Anterior cingulate cortex (tissue), 58 donors: Measurements from ENCODE around the gene ZNF169.
"Not testable (repeated sequence)": the region's sequence is repeated elsewhere in the genome, so short reads cannot be mapped to it uniquely, and the experiment has no call there.

Experiments
- DNase-seq, 58 donors: peaks; one replicate each; lab custom pipeline; 2025; lab: John Stamatoyannopoulos, UW

The ZNF169 gene

GRCh38 chr9:94259077-94259862 lies at the start of gene ZNF169:
Gene ZNF169 (plus strand): TSS chr9:94259298. CDS start chr9:94278813, 19,515 bp downstream.
- peak; percentile 32 to 97 (median 80) for DNase-seq

- no peak for DNase-seq
These were observed 48.2 kb upstream of the ZNF169 start for GRCh38 chr9:94210616-94211603.

GRCh38 chr9:94212091-94212490 lies 47.0 kb upstream of the ZNF169 start:
- DNase-seq = no peak

GRCh38 chr9:94212531-94212930 lies 46.6 kb upstream of the ZNF169 start:
- no peak for DNase-seq

GRCh38 chr9:94213511-94214124 lies 45.5 kb upstream of the ZNF169 start:
- peak in 53 of 58 donors; percentile 1 to 71 (median 38) for DNase-seq

- DNase-seq = no peak
These were observed 36.2 kb upstream of the ZNF169 start for GRCh38 chr9:94222870-94223269.

GRCh38 chr9:94225413-94225812 lies 33.7 kb upstream of the ZNF169 start:
- DNase-seq = not testable (repeated sequence)

GRCh38 chr9:94228616-94229015 lies 30.5 kb upstream of the ZNF169 start:
- no peak for DNase-seq

- no peak for DNase-seq
These were observed 26.7 kb upstream of the ZNF169 start for GRCh38 chr9:94232428-94232827.

GRCh38 chr9:94241098-94241497 lies 18.0 kb upstream of the ZNF169 start:
- not testable (repeated sequence) for DNase-seq

- no peak for DNase-seq
These were observed 13.4 kb upstream of the ZNF169 start for GRCh38 chr9:94245651-94246050.

- no peak for DNase-seq
These were observed 8.6 kb upstream of the ZNF169 start for GRCh38 chr9:94250456-94250855.

- DNase-seq = no peak
These were observed 3.1 kb upstream of the ZNF169 start for GRCh38 chr9:94256007-94256406.

GRCh38 chr9:94265626-94266402 lies 6.7 kb downstream of the ZNF169 start:
- DNase-seq = not testable (repeated sequence)

GRCh38 chr9:94269264-94269663 lies 10.2 kb downstream of the ZNF169 start:
- DNase-seq = no peak

GRCh38 chr9:94270009-94270408 lies 10.9 kb downstream of the ZNF169 start:
- no peak for DNase-seq

- not testable (repeated sequence) for DNase-seq
These were observed 17.9 kb downstream of the ZNF169 start for GRCh38 chr9:94277029-94277428.

- no peak for DNase-seq
These were observed 18.9 kb downstream of the ZNF169 start for GRCh38 chr9:94277885-94278536.

- no peak for DNase-seq
These were observed 21.4 kb downstream of the ZNF169 start for GRCh38 chr9:94280409-94280989.
